Measurements from ENCODE around the gene UBP1.

DNA sequence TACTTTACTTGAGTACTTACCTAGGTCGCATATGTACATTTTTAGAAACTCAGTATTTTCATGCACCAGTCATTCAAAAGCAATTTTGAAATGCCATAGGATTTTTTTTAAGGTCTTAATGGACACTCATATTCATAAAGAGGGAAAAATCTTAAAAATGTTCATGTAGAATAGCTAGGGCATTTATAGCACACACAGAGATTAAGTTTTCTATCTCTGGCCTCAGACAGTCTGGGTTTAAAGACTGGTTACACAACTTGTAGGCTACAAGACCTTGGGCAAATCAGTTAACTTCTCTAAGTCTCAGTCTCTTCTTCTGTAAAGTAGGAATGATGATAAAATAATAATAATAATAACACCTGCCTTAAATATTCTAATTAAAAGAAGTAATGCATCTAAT lies 48.5 kb upstream of the UBP1 start:
- TF ChIP-seq, protein P1, sequence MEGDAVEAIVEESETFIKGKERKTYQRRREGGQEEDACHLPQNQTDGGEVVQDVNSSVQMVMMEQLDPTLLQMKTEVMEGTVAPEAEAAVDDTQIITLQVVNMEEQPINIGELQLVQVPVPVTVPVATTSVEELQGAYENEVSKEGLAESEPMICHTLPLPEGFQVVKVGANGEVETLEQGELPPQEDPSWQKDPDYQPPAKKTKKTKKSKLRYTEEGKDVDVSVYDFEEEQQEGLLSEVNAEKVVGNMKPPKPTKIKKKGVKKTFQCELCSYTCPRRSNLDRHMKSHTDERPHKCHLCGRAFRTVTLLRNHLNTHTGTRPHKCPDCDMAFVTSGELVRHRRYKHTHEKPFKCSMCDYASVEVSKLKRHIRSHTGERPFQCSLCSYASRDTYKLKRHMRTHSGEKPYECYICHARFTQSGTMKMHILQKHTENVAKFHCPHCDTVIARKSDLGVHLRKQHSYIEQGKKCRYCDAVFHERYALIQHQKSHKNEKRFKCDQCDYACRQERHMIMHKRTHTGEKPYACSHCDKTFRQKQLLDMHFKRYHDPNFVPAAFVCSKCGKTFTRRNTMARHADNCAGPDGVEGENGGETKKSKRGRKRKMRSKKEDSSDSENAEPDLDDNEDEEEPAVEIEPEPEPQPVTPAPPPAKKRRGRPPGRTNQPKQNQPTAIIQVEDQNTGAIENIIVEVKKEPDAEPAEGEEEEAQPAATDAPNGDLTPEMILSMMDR (IDR thresholded peaks at IDR 0.05; ENCODE audit: low read depth, low read length) = no peak
- TF ChIP-seq EZH2phosphoT487 (IDR thresholded peaks at IDR 0.05; ENCODE audit: low read depth) = no peak
